HepG2 (cell line): ENCODE measurements around the gene DENND5A. TPM values are rescaled to one million over a fixed set of nuclear protein-coding genes. Genes with fewer than 3 reads are reported as not detected.

Source experiments
- ATAC-seq: fragments of 200-7000 bp; cut with Tn5 transposase; 3 replicates; pipeline ENCODE4 v1.9.1; 2020; ENCODE audit warnings: mild to moderate bottlenecking, moderate library complexity
- BruUV-seq: library from RNA; stranded (reverse); fragments of 400-500 nt; replicated peaks from 2 replicates; lab custom pipeline; 2021; lab: Mats Ljungman, UMichigan
- CTCF ChIA-PET: fragments of 300-600 bp; formaldehyde crosslinking; extraction: SDS; loops from one replicate; lab custom pipeline; 2021; ENCODE audit warnings: low total read pairs, inconsistent platforms, low intra/inter-chr PET ratio; lab: Yijun Ruan, JAX
- POLR2A ChIA-PET: fragments of 350-600 bp; sonication (Branson Sonifier 250); formaldehyde crosslinking; loops from one replicate; lab custom pipeline; 2020; ENCODE audit warnings: antibody characterized with exemption, inconsistent platforms; lab: Yijun Ruan, JAX
- DNase-seq: peaks from one replicate; pipeline ENCODE4 v3.0.0-alpha.2; 2015; ENCODE audit warnings: low spot score
- FAIRE-seq: peaks from 3 replicates; lab custom pipeline; 2011; peaks lifted over from hg19 to GRCh38; lab: Jason Lieb, UNC
- H2AFZ ChIP-seq: one replicate; pipeline ENCODE4 v1.6.1; 2011; ENCODE audit warnings: low read length, inconsistent platforms
- H3K27ac ChIP-seq: fragments of 300-600 bp; 3 replicates; pipeline ENCODE4 v1.8.0; 2011; ENCODE audit warnings: mixed run types, mild to moderate bottlenecking, mixed read lengths, low read length, inconsistent platforms; ENCODE audit not compliant: insufficient read depth; ENCODE audit errors: extremely low read length
- H3K27me3 ChIP-seq, 2 experiments: fragments of 200-600 bp in 1 of 2; 2 replicates in 1 of 2; 3 replicates in 1 of 2; pipeline versions ENCODE4 v1.6.0 to v1.8.0; 2011; ENCODE audit warnings: low read length in 2 of 2, mild to moderate bottlenecking in 2 of 2, moderate library complexity in 2 of 2, inconsistent platforms in 1 of 2; ENCODE audit not compliant: insufficient read depth in 2 of 2, control insufficient read depth in 1 of 2
- H3K36me3 ChIP-seq, 2 experiments: fragments of 200-600 bp in 1 of 2; replicated peaks in 1 of 2; 2 replicates in 1 of 2; 3 replicates in 1 of 2; pipeline versions ENCODE4 v1.5.1 to v1.8.0; 2011; ENCODE audit warnings: low read length in 2 of 2, inconsistent platforms in 1 of 2; ENCODE audit not compliant: insufficient read depth in 2 of 2, control insufficient read depth in 1 of 2
- H3K4me1 ChIP-seq: 2 replicates; pipeline ENCODE4 v1.5.1; 2012; ENCODE audit warnings: low read length, inconsistent platforms; ENCODE audit not compliant: insufficient read depth
- H3K4me2 ChIP-seq: 2 replicates; pipeline ENCODE4 v1.6.0; 2011; ENCODE audit warnings: low read depth, low read length, inconsistent platforms
- H3K4me3 ChIP-seq, 3 experiments: fragments of 200-600 bp in 1 of 3; sonication (generic), shearing (Covaris generic) in 1 of 3; replicated peaks in 1 of 3; 2 replicates each; pipeline ENCODE4 v1.5.1; 2011 to 2016; ENCODE audit warnings: low read length in 3 of 3, inconsistent platforms in 2 of 3, low read depth in 2 of 3, mild to moderate bottlenecking in 2 of 3, control low read depth in 1 of 3, mixed read lengths in 1 of 3; ENCODE audit not compliant: insufficient read depth in 1 of 3
- H3K79me2 ChIP-seq: one replicate; pipeline ENCODE4 v1.6.1; 2011; ENCODE audit warnings: low read length, inconsistent platforms; ENCODE audit not compliant: insufficient read depth
- H3K9ac ChIP-seq: 2 replicates; pipeline ENCODE4 v1.6.0; 2011; ENCODE audit warnings: mild to moderate bottlenecking, low read depth, low read length, inconsistent platforms; ENCODE audit not compliant: insufficient read depth
- H3K9me3 ChIP-seq: 2 replicates; pipeline ENCODE4 v1.5.1; 2012; ENCODE audit warnings: mild to moderate bottlenecking, low read length
- H4K20me1 ChIP-seq: 2 replicates; pipeline ENCODE4 v1.6.0; 2011; ENCODE audit warnings: inconsistent platforms, mild to moderate bottlenecking, low read length, moderate library complexity; ENCODE audit not compliant: insufficient read depth
- HNRNPUL1 ChIP-seq: fragments of 200-400 bp; formaldehyde crosslinking; IDR thresholded peaks from 2 replicates; pipeline ENCODE4 v1.6.1; 2017; ENCODE audit warnings: low read depth, mild to moderate bottlenecking, low read length, moderate library complexity
- ZNF547 ChIP-seq: sonication (generic); formaldehyde crosslinking; IDR thresholded peaks from 2 replicates; pipeline ENCODE4 v1.5.1; 2020; ENCODE audit warnings: mild to moderate bottlenecking, missing genetic modification reagents
- WGBS: methylation state at CpG from one replicate; pipeline ENCODE4 v1.1.6; 2017; ENCODE audit warnings: low lambda C conversion rate; 5-methylcytosine and 5-hydroxymethylcytosine counted together
- in situ Hi-C: cut with HindIII; loops from 2 replicates; pipeline ENCODE4 v1.10.0; 2017; ENCODE audit warnings: low pct_unique_long_range_greater_than_20kb; ENCODE audit not compliant: extremely low pct_ligation_motif_present
- intact Hi-C: fragments of 100-400 bp; cut with micrococcal nuclease; formaldehyde crosslinking; loops from one replicate; pipeline ENCODE4 v1.10.0; 2022; ENCODE audit not compliant: unreplicated experiment
- polyA plus RNA-seq, 8 experiments: library from polyadenylated mRNA; depleted of rRNA in 3 of 8; stranded (reverse) in 7 of 8; unstranded in 1 of 8; fragments of >200 nt; fragmentation: Illumina TruSeq in 4 of 8; extraction: Trizol in 4 of 8; gene quantifications; 2 replicates each; pipeline versions ENCODE4 v1.2.1 to v1.2.3, GENCODE V29; 2011 to 2016; ENCODE audit warnings: low read depth in 4 of 8, missing spikeins in 1 of 8, mixed read lengths in 1 of 8; ENCODE audit not compliant: insufficient read depth in 1 of 8
- total RNA-seq, 5 experiments: library from RNA; depleted of rRNA; stranded (reverse); fragments of >200 nt; fragmentation: Illumina TruSeq; extraction: Trizol; gene quantifications; 2 replicates each; pipeline ENCODE4 v1.2.3, GENCODE V29; 2016; ENCODE audit warnings: low read depth in 1 of 5
- TF ChIP-seq, protein P1 (sequence below): sonication (generic); formaldehyde crosslinking; IDR thresholded peaks from 2 replicates; pipeline ENCODE4 v1.8.1; 2023; ENCODE audit warnings: mild to moderate bottlenecking, moderate library complexity, missing genetic modification reagents
- TF ChIP-seq, protein P2 (sequence below): sonication (generic); formaldehyde crosslinking; IDR thresholded peaks from 2 replicates; pipeline ENCODE4 v1.4.0; 2020; ENCODE audit warnings: missing genetic modification reagents; ENCODE audit errors: not compliant biosample characterization
- TF ChIP-seq, protein P3 (sequence below): IDR thresholded peaks from 2 replicates; pipeline ENCODE4 v1.6.1; 2016; ENCODE audit warnings: missing biosample characterization, missing genetic modification reagents, low read depth

The DENND5A gene
- total and polyA plus RNA-seq, 2 of the 13 experiments (the other 11 are each of a cell fraction or from before 2014, with no cell fraction given): 63.3 to 145 TPM

DNA sequence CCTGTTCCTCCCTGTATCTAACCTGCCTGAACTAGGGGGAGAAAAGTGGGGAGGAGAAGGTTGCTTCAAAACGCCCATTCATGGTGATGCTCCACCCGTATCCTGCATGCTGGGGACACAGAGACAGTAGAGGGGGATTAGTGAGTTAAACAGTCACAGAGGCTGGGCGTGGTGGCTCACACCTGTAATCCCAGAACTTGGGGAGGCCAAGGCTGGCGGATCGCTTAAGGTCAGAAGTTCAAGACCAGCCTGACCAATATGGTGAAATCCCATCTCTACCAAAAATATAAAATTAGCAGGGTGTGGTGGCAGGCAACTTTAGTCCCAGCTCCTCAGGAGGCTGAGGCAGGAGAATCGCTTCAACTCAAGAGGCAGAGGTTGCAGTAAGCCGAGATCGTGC, 1.8 kb upstream of the DENND5A start:
- Histone ChIP-seq H3K4me1 (peaks cover 40% of the 10 kb centered on the region), H3K27ac (no peak overlapping the region), H3K4me3 (no peak overlapping the region), H3K9me3 (no peaks in the 10 kb centered on the region), H3K27me3 (no peaks in the 10 kb centered on the region; a peak in 1 of 5 replicates), H3K9ac (no peak overlapping the region), H4K20me1 (peaks cover 15% of the 10 kb centered on the region), H3K36me3 (no peaks in the 10 kb centered on the region), H3K79me2 (peaks cover 25% of the 10 kb centered on the region), H3K4me2 (peak overlapping the region; percentile 96; the same call in 1 of the 2 replicates), H2AFZ (no peak overlapping the region)
- intact Hi-C loops: loop anchor here (5.0 to 10.0 kb wide), 2 partner anchors 45 to 118 kb away; partner anchors contain the start of genes IPO7 and TMEM41B
- CTCF ChIA-PET: no interaction called here
- 79% methylated on average over 8 of the region's 8 CpGs for WGBS
- ATAC-seq (no peak), DNase-seq (no peak), FAIRE-seq (no peak)
- no TSS peak for BruUV-seq
- POLR2A ChIA-PET: interaction anchor here (1.1 to 3.1 kb wide), 3 partner anchors 47 to 309 kb away, joined by 3 to 11 read pairs (median 8); partner anchors contain the start of gene TMEM41B
- in situ Hi-C loops: no loop called here
- TF ChIP-seq, protein P1, sequence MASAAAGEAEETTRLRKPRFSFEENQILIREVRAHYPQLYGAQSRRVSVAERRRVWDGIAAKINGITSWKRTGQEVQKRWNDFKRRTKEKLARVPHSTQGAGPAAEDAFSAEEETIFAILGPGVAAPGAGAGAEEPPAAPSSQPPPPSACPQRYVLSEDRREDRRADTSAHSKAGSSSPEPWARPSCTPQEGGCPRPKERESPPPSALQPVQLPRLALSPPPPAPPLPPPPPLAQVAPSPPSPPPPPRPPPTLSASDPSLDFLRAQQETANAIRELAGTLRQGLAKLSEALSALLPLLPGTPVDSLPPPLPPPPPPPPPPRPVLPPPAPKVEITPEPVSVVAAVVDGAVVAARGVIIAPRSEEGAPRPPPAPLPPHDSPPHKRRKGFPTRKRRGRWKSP: no peak
- TF ChIP-seq HNRNPUL1 (no peak), ZNF547 (CRISPR knock-in tag) (no peak)
- TF ChIP-seq, protein P2, sequence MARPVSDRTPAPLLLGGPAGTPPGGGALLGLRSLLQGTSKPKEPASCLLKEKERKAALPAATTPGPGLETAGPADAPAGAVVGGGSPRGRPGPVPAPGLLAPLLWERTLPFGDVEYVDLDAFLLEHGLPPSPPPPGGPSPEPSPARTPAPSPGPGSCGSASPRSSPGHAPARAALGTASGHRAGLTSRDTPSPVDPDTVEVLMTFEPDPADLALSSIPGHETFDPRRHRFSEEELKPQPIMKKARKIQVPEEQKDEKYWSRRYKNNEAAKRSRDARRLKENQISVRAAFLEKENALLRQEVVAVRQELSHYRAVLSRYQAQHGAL (CRISPR knock-in tag): no peak
- TF ChIP-seq, protein P3, sequence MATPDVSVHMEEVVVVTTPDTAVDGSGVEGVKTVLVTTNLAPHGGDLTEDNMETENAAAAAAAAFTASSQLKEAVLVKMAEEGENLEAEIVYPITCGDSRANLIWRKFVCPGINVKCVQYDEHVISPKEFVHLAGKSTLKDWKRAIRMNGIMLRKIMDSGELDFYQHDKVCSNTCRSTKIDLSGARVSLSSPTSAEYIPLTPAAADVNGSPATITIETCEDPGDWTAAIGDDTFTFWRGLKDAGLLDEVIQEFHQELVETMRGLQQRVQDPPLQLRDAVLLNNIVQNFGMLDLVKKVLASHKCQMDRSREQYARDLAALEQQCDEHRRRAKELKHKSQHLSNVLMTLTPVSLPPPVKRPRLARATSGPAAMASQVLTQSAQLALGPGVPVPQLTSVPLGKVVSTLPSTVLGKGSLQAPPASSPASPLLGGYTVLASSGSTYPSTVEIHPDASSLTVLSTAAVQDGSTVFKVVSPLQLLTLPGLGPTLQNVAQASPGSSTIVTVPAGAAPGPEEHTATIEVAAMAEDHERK (CRISPR knock-in tag): no peak
